K562 (cell line): Measurements from ENCODE around the gene RPS19BP1. TPM values are rescaled to one million over a fixed set of nuclear protein-coding genes. Genes with fewer than 3 reads are reported as not detected.
A peak's percentile ranks its signal among the peaks of the same experiment; 100 is the strongest.

Experiments used
- C11orf30 ChIP-seq: fragments of 450-650 bp; IDR thresholded peaks from 2 replicates; pipeline ENCODE4 v1.6.1; 2016; ENCODE audit warnings: low read depth, mild to moderate bottlenecking
- CREBBP ChIP-seq: IDR thresholded peaks from one replicate; pipeline ENCODE4 v1.6.1; 2012; ENCODE audit warnings: low read depth, mild to moderate bottlenecking, control low read depth, inconsistent platforms, low read length
- PHB ChIP-seq: fragments of 250-450 bp; sonication (Bioruptor Pico); IDR thresholded peaks from 2 replicates; pipeline ENCODE4 v1.5.0; 2021
- POLR3A ChIP-seq: IDR thresholded peaks from 2 replicates; pipeline ENCODE4 v1.6.1; 2011; ENCODE audit warnings: borderline replicate concordance, mild to moderate bottlenecking, moderate library complexity; ENCODE audit not compliant: insufficient read length, insufficient read depth; ENCODE audit errors: extremely low read depth
- PYGO2 ChIP-seq: fragments of 450-650 bp; IDR thresholded peaks from 2 replicates; pipeline ENCODE4 v1.6.1; 2016; ENCODE audit warnings: mild to moderate bottlenecking, missing genetic modification characterization, moderate library complexity, missing compliant biosample characterization
- RBM14 ChIP-seq: fragments of 200-400 bp; formaldehyde crosslinking; IDR thresholded peaks from 2 replicates; pipeline ENCODE4 v1.6.1; 2018; ENCODE audit warnings: low read depth, mild to moderate bottlenecking, low read length, moderate library complexity, borderline replicate concordance; ENCODE audit not compliant: insufficient read depth
- SAFB2 ChIP-seq: fragments of 200-400 bp; formaldehyde crosslinking; IDR thresholded peaks from 2 replicates; pipeline ENCODE4 v1.6.1; 2018; ENCODE audit warnings: borderline replicate concordance, low read length, low read depth, moderate library complexity; ENCODE audit not compliant: severe bottlenecking
- SETDB1 ChIP-seq: IDR thresholded peaks from one replicate; pipeline ENCODE4 v1.6.1; 2012; ENCODE audit warnings: low read length, control low read depth, inconsistent platforms
- SIN3B ChIP-seq: fragments of 450-650 bp; IDR thresholded peaks from 2 replicates; pipeline ENCODE4 v1.6.1; 2017; ENCODE audit warnings: low read depth, mild to moderate bottlenecking, moderate library complexity
- SREBF1 ChIP-seq: fragments of 150-350 bp; IDR thresholded peaks from 2 replicates; pipeline ENCODE4 v1.6.1; 2014; ENCODE audit warnings: antibody characterized with exemption, low read depth, low read length, borderline replicate concordance
- TRIM28 ChIP-seq: fragments of 450-650 bp; IDR thresholded peaks from 2 replicates; pipeline ENCODE4 v1.6.1; 2017
- polyA plus RNA-seq, 8 experiments: library from polyadenylated mRNA; depleted of rRNA in 4 of 8; stranded (reverse) in 5 of 8; unstranded in 3 of 8; fragments of >200 nt; fragmentation: Nextera tagmentation in 2 of 8; fragmentation: Illumina TruSeq in 1 of 8; extraction: Ambion mirVana in 2 of 8; extraction: Trizol in 1 of 8; gene quantifications; 2 replicates each; pipeline versions ENCODE4 v1.2.1 to v1.2.3, GENCODE V29; 2011 to 2014; ENCODE audit warnings: inconsistent platforms in 1 of 8, missing spikeins in 1 of 8
- total RNA-seq, 7 experiments: library from RNA; depleted of rRNA in 6 of 7; stranded (reverse); fragments of >200 nt in 6 of 7; fragmentation: Illumina TruSeq in 2 of 7; extraction: Trizol in 2 of 7; gene quantifications; 2 replicates each; pipeline versions ENCODE4 v1.2.1 to v1.2.3, GENCODE V29; 2011 to 2021; ENCODE audit warnings: low replicate concordance in 1 of 7
- TF ChIP-seq, protein P1 (sequence below): IDR thresholded peaks from 2 replicates; pipeline ENCODE4 v1.6.1; 2011; ENCODE audit warnings: borderline replicate concordance, low read depth, mild to moderate bottlenecking, moderate library complexity, low read length; ENCODE audit not compliant: insufficient read depth, poor library complexity, severe bottlenecking
- TF ChIP-seq, protein P2 (sequence below): fragments of 450-650 bp; IDR thresholded peaks from 2 replicates; pipeline ENCODE4 v1.6.1; 2014; ENCODE audit warnings: low read depth, mild to moderate bottlenecking, moderate library complexity, borderline replicate concordance
- TF ChIP-seq, protein P3 (sequence below): fragments of 450-650 bp; IDR thresholded peaks from 2 replicates; pipeline ENCODE4 v1.6.1; 2016; ENCODE audit warnings: missing biosample characterization, missing genetic modification characterization
- TF ChIP-seq, protein P4 (sequence below): IDR thresholded peaks from 3 replicates; pipeline ENCODE4 v1.6.1; 2011; ENCODE audit warnings: borderline replicate concordance, mild to moderate bottlenecking; ENCODE audit not compliant: insufficient read length, insufficient read depth
- TF ChIP-seq, protein P5 (sequence below): fragments of 450-650 bp; formaldehyde crosslinking; IDR thresholded peaks from 2 replicates; pipeline ENCODE4 v1.4.0; 2020; ENCODE audit warnings: mild to moderate bottlenecking
- TF ChIP-seq, protein P6 (sequence below): fragments of 450-650 bp; IDR thresholded peaks from 2 replicates; pipeline ENCODE4 v1.7.0; 2016; ENCODE audit warnings: borderline replicate concordance

Gene RPS19BP1
- total and polyA plus RNA-seq, 9 of the 15 experiments (the other 6 are each of a cell fraction or from before 2014, with no cell fraction given) = 3.0 to 223 (median 84.3) TPM

DNA sequence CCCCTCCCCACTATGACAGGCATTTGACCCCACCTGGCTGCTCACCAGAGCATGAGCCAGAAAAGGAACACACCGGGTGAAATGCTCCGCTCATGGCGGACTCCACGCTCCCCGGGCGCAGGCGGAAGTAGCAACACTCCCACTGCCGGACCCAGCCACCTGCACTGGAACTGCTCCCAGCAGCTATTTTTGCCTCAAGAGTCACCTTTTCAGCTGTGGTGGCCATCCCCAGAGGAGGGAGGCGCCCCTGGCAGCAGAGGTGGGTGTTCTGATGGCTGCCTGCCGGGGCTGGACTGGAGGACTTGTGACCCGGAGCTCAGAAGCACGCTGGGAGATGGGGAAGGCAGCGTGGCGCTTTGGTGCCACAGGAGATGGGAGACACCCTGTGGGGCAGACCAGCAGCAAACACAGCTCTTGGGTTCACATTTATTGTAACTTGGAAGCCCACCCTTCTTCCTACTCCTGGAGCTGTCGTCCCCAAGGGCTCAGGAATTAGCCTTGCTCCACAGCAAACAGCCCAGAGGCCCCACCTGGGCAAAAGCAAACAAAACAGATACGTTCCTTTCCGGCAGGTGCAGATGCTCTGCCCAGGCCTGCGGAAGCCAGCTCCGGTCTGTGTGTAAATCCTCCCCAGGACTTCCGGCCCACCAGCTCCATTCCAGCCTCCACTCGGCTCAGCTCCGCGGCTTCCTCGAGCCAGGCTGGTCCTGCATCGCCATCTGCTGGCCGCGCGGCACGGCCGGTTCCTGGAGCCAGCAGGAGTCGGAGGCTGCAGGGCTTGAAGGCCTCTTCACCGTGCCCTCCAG is 3.7 kb downstream of the RPS19BP1 start (continued):
- TF ChIP-seq, protein P1, sequence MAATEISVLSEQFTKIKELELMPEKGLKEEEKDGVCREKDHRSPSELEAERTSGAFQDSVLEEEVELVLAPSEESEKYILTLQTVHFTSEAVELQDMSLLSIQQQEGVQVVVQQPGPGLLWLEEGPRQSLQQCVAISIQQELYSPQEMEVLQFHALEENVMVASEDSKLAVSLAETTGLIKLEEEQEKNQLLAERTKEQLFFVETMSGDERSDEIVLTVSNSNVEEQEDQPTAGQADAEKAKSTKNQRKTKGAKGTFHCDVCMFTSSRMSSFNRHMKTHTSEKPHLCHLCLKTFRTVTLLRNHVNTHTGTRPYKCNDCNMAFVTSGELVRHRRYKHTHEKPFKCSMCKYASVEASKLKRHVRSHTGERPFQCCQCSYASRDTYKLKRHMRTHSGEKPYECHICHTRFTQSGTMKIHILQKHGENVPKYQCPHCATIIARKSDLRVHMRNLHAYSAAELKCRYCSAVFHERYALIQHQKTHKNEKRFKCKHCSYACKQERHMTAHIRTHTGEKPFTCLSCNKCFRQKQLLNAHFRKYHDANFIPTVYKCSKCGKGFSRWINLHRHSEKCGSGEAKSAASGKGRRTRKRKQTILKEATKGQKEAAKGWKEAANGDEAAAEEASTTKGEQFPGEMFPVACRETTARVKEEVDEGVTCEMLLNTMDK = peak; percentile 83
- TF ChIP-seq PYGO2 (no peak), RBM14 (0 out of 2 replicates have a peak, but pooled peaks have one; percentile 43), C11orf30 (no peak), PHB (no peak), POLR3A (no peak), CREBBP (no peak), SIN3B (peak; percentile 55; the same call in 1 of the 2 replicates), SREBF1 (no peak), SETDB1 (no peak), TRIM28 (no peak), SAFB2 (no peak)
- TF ChIP-seq, protein P2, sequence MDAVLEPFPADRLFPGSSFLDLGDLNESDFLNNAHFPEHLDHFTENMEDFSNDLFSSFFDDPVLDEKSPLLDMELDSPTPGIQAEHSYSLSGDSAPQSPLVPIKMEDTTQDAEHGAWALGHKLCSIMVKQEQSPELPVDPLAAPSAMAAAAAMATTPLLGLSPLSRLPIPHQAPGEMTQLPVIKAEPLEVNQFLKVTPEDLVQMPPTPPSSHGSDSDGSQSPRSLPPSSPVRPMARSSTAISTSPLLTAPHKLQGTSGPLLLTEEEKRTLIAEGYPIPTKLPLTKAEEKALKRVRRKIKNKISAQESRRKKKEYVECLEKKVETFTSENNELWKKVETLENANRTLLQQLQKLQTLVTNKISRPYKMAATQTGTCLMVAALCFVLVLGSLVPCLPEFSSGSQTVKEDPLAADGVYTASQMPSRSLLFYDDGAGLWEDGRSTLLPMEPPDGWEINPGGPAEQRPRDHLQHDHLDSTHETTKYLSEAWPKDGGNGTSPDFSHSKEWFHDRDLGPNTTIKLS = no peak
- TF ChIP-seq, protein P3, sequence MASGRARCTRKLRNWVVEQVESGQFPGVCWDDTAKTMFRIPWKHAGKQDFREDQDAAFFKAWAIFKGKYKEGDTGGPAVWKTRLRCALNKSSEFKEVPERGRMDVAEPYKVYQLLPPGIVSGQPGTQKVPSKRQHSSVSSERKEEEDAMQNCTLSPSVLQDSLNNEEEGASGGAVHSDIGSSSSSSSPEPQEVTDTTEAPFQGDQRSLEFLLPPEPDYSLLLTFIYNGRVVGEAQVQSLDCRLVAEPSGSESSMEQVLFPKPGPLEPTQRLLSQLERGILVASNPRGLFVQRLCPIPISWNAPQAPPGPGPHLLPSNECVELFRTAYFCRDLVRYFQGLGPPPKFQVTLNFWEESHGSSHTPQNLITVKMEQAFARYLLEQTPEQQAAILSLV (tag) = no peak
- TF ChIP-seq, protein P4, sequence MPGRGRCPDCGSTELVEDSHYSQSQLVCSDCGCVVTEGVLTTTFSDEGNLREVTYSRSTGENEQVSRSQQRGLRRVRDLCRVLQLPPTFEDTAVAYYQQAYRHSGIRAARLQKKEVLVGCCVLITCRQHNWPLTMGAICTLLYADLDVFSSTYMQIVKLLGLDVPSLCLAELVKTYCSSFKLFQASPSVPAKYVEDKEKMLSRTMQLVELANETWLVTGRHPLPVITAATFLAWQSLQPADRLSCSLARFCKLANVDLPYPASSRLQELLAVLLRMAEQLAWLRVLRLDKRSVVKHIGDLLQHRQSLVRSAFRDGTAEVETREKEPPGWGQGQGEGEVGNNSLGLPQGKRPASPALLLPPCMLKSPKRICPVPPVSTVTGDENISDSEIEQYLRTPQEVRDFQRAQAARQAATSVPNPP = no peak
- TF ChIP-seq, protein P5, sequence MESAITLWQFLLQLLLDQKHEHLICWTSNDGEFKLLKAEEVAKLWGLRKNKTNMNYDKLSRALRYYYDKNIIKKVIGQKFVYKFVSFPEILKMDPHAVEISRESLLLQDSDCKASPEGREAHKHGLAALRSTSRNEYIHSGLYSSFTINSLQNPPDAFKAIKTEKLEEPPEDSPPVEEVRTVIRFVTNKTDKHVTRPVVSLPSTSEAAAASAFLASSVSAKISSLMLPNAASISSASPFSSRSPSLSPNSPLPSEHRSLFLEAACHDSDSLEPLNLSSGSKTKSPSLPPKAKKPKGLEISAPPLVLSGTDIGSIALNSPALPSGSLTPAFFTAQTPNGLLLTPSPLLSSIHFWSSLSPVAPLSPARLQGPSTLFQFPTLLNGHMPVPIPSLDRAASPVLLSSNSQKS (CRISPR knock-in tag) = no peak
- TF ChIP-seq, protein P6, sequence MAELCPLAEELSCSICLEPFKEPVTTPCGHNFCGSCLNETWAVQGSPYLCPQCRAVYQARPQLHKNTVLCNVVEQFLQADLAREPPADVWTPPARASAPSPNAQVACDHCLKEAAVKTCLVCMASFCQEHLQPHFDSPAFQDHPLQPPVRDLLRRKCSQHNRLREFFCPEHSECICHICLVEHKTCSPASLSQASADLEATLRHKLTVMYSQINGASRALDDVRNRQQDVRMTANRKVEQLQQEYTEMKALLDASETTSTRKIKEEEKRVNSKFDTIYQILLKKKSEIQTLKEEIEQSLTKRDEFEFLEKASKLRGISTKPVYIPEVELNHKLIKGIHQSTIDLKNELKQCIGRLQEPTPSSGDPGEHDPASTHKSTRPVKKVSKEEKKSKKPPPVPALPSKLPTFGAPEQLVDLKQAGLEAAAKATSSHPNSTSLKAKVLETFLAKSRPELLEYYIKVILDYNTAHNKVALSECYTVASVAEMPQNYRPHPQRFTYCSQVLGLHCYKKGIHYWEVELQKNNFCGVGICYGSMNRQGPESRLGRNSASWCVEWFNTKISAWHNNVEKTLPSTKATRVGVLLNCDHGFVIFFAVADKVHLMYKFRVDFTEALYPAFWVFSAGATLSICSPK = no peak
